ENCODE data around the gene OR7A17. TPM values are rescaled to one million over a fixed set of nuclear protein-coding genes. Genes with fewer than 3 reads are reported as not detected.

OR7A17 gene
- total and polyA plus RNA-seq, 3 experiments from 2014 or later, result not detected

- ChIA-PET CTCF (no interaction called here), POLR2A (no interaction called here)
- Histone ChIP-seq H3K27me3 (ENCODE audit: insufficient read depth, low read length, poor library complexity, severe bottlenecking) (no peaks in the 10 kb centered on the region), H3K36me3 (ENCODE audit: insufficient read depth, low read length) (no peaks in the 10 kb centered on the region), H3K4me3 (ENCODE audit: low read length) (no peak overlapping the region), H3K9me3 (ENCODE audit: low read length) (no peaks in the 10 kb centered on the region), H3K27ac (ENCODE audit: low read depth, low read length) (no peak overlapping the region), H3K4me1 (ENCODE audit: insufficient read depth, low read length) (no peaks in the 10 kb centered on the region)
- no peak overlapping the region for H3K27ac Mint-ChIP-seq
- H3K4me3 Mint-ChIP-seq, result no peak overlapping the region
- H3K27me3 Mint-ChIP-seq, result peaks cover 13 to 56% of the 10 kb centered on the region in 2 donors
- H3K9me3 Mint-ChIP-seq, result peaks cover 0 to 3% (median 2%) of the 10 kb centered on the region in 5 donors
- H3K36me3 Mint-ChIP-seq, result no peaks in the 10 kb centered on the region
- H3K4me1 Mint-ChIP-seq, result no peaks in the 10 kb centered on the region
- no peak for DNase-seq
These were observed 14.2 kb downstream of the OR7A17 start for GRCh38 chr19:14871619-14872230.

DNA sequence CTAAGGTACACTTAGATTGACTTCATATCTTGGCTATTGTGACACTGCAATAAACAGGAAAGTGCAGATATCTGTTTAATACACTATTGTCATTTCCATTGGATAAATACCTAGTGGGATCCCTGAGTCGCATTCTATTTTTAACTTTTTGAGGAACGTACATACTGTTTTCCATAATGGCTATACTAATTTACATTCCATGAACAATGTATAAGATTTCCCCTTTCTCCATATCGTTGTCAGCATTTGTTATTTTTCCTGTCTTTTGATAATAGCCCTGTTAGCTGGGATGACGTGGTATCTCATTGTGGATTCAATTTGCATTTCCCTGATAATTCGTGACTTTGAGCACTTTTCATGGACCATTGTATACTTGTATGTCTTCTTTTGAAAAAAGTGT, 17.4 kb downstream of the OR7A17 start:
- H3K36me3 Mint-ChIP-seq, result no peaks in the 10 kb centered on the region
- POLR2A ChIA-PET, result no interaction called here
- H3K9me3 Mint-ChIP-seq, result peaks cover 0 to 3% (median 2%) of the 10 kb centered on the region in 5 donors

GRCh38 chr19:14848822-14849221, 37.1 kb downstream of the OR7A17 start, which contains the start of gene OR7A10:
Gene OR7A10, minus strand, starts transcription at chr19:14848922. Its CDS starts 7,045 bp downstream, at chr19:14841877.
- Histone ChIP-seq H3K36me3 (ENCODE audit: insufficient read depth, low read length) (no peaks in the 10 kb centered on the region), H3K27me3 (ENCODE audit: insufficient read depth, low read length, poor library complexity, severe bottlenecking) (no peaks in the 10 kb centered on the region), H3K27ac (ENCODE audit: low read depth, low read length) (no peak within 1 kb of the TSS), H3K9me3 (ENCODE audit: low read length) (no peaks in the 10 kb centered on the region), H3K4me1 (ENCODE audit: insufficient read depth, low read length) (no peaks in the 10 kb centered on the region), H3K4me3 (ENCODE audit: low read length) (no peak within 1 kb of the TSS)
- Mint-ChIP-seq H3K27ac (peak within 1 kb of the TSS in 1 of 8 donors; percentile 55), H3K9me3 (peaks cover 0 to 3% (median 0%) of the 10 kb centered on the region in 5 donors), H3K4me3 (no peak within 1 kb of the TSS), H3K4me1 (no peaks in the 10 kb centered on the region), H3K36me3 (no peaks in the 10 kb centered on the region), H3K27me3 (peaks cover 4 to 36% of the 10 kb centered on the region in 2 donors)
- no peak for DNase-seq
- POLR2A ChIA-PET, result no interaction called here
- CTCF ChIA-PET, result no interaction called here

More for the DNA sequence above, 17.4 kb downstream of the OR7A17 start:
- Mint-ChIP-seq H3K4me3 (no peak overlapping the region), H3K27me3 (peaks cover 9 to 56% of the 10 kb centered on the region in 2 donors), H3K27ac (peak overlapping the region in 1 of 8 donors; percentile 74), H3K4me1 (no peaks in the 10 kb centered on the region)
- no peak overlapping the region for H3K27ac ChIP-seq (ENCODE audit: low read depth, low read length)
- no peaks in the 10 kb centered on the region for H3K27me3 ChIP-seq (ENCODE audit: insufficient read depth, low read length, poor library complexity, severe bottlenecking)
- no peak overlapping the region for H3K4me3 ChIP-seq (ENCODE audit: low read length)
- no peak for DNase-seq
- no peaks in the 10 kb centered on the region for H3K4me1 ChIP-seq (ENCODE audit: insufficient read depth, low read length)
- CTCF ChIA-PET, result no interaction called here
- H3K9me3 ChIP-seq (ENCODE audit: low read length), result no peaks in the 10 kb centered on the region
- no peaks in the 10 kb centered on the region for H3K36me3 ChIP-seq (ENCODE audit: insufficient read depth, low read length)

DNA sequence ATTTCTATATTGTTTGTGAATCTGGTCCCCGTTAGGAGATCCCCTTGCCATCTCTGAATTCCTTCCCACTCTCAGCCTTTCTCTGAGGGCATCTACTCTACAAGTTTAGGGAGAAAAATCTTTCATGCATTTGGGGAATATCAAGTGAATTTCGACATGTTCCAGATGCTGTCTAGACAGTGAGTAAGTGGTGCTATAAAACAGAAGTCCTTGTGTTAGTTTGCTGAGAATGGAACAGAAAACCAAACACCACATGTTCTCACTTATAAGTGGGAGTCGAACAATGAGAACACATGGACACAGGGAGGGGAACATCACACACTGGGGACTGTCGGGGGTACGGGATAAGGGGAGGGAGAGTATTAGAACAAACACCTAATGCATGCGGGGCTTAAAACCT, 42.4 kb downstream of the OR7A17 start:
- Mint-ChIP-seq H3K36me3 (no peaks in the 10 kb centered on the region), H3K4me1 (no peaks in the 10 kb centered on the region), H3K27ac (no peak overlapping the region), H3K9me3 (peaks cover 0 to 4% (median 0%) of the 10 kb centered on the region in 5 donors), H3K27me3 (peaks cover 21 to 40% of the 10 kb centered on the region in 2 donors), H3K4me3 (no peak overlapping the region)
- no peak overlapping the region for H3K27ac ChIP-seq (ENCODE audit: low read depth, low read length)
- H3K4me3 ChIP-seq (ENCODE audit: low read length), result no peak overlapping the region
- no peaks in the 10 kb centered on the region for H3K27me3 ChIP-seq (ENCODE audit: insufficient read depth, low read length, poor library complexity, severe bottlenecking)
- no peaks in the 10 kb centered on the region for H3K4me1 ChIP-seq (ENCODE audit: insufficient read depth, low read length)
- DNase-seq, result no peak
- CTCF ChIA-PET, result no interaction called here
- no peaks in the 10 kb centered on the region for H3K9me3 ChIP-seq (ENCODE audit: low read length)
- no peaks in the 10 kb centered on the region for H3K36me3 ChIP-seq (ENCODE audit: insufficient read depth, low read length)
- POLR2A ChIA-PET, result no interaction called here

DNA sequence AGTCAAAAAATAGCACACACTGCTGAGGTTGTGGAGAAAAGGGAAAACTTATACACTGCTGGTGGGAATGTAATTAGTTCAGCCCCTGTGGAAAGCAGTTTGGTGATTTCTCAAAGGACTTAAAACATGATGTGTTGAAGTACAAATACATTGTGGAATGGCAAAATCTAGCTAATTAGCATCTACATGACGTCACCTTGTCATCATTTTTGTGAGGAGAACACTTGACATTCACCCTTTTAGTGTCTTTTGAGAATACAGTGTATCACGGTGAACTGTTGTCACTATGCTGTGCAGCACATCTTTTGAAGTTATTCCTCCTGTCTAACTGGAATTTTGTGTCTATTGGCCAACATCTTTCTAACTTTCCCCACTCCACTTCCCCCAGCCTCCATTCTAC, 42.8 kb downstream of the OR7A17 start:
- H3K27me3 Mint-ChIP-seq, result peaks cover 22 to 40% of the 10 kb centered on the region in 2 donors
- CTCF ChIA-PET, result no interaction called here
- no peaks in the 10 kb centered on the region for H3K4me1 Mint-ChIP-seq

GRCh38 chr19:14840206-14840605, 45.7 kb downstream of the OR7A17 start:
- no peak overlapping the region for H3K4me3 ChIP-seq (ENCODE audit: low read length)
- H3K27ac ChIP-seq (ENCODE audit: low read depth, low read length), result no peak overlapping the region
- Mint-ChIP-seq H3K27ac (no peak overlapping the region), H3K4me1 (no peaks in the 10 kb centered on the region), H3K27me3 (peaks cover 31 to 32% of the 10 kb centered on the region in 2 donors), H3K4me3 (no peak overlapping the region), H3K9me3 (peaks cover 0 to 4% (median 0%) of the 10 kb centered on the region in 5 donors), H3K36me3 (no peaks in the 10 kb centered on the region)
- ChIA-PET CTCF (no interaction called here), POLR2A (no interaction called here)
- no peaks in the 10 kb centered on the region for H3K9me3 ChIP-seq (ENCODE audit: low read length)
- H3K27me3 ChIP-seq (ENCODE audit: insufficient read depth, low read length, poor library complexity, severe bottlenecking), result no peaks in the 10 kb centered on the region
- no peaks in the 10 kb centered on the region for H3K36me3 ChIP-seq (ENCODE audit: insufficient read depth, low read length)
- no peaks in the 10 kb centered on the region for H3K4me1 ChIP-seq (ENCODE audit: insufficient read depth, low read length)
- DNase-seq, result no peak

More for the DNA sequence above, 42.8 kb downstream of the OR7A17 start:
- H3K4me3 ChIP-seq (ENCODE audit: low read length), result no peak overlapping the region
- no peaks in the 10 kb centered on the region for H3K4me1 ChIP-seq (ENCODE audit: insufficient read depth, low read length)
- H3K36me3 ChIP-seq (ENCODE audit: insufficient read depth, low read length), result no peaks in the 10 kb centered on the region
- no peak for DNase-seq
- H3K9me3 ChIP-seq (ENCODE audit: low read length), result no peaks in the 10 kb centered on the region
- no peak overlapping the region for H3K27ac ChIP-seq (ENCODE audit: low read depth, low read length)
- no peak overlapping the region for H3K27ac Mint-ChIP-seq
- no peaks in the 10 kb centered on the region for H3K27me3 ChIP-seq (ENCODE audit: insufficient read depth, low read length, poor library complexity, severe bottlenecking)
- peaks cover 0 to 4% (median 0%) of the 10 kb centered on the region in 5 donors for H3K9me3 Mint-ChIP-seq
- no peaks in the 10 kb centered on the region for H3K36me3 Mint-ChIP-seq
- POLR2A ChIA-PET, result no interaction called here
- no peak overlapping the region for H3K4me3 Mint-ChIP-seq

DNA sequence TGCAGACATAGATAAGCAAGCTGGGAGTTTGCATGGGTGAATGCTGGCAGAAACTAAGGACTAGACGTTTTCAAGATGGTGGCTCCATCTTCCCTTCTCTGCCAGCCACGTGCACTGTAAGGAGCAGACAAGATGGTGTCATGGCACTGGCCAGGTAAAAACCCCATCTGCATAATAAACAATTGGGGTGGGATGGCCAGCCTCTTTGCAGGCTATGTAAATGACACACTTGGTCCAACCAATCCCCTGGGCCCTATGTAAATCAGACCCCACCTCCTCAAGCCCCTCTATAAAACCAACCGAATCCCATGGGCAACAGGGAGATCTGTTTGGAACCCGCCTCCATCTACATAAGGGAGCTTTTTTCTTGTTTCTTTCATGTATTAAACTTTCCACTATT, 48.5 kb downstream of the OR7A17 start:
- POLR2A ChIA-PET, result no interaction called here
- H3K27ac Mint-ChIP-seq, result no peak overlapping the region
- H3K27ac ChIP-seq (ENCODE audit: low read depth, low read length), result no peak overlapping the region
- H3K4me1 ChIP-seq (ENCODE audit: insufficient read depth, low read length), result no peaks in the 10 kb centered on the region
- no peak overlapping the region for H3K4me3 Mint-ChIP-seq
- no peak for DNase-seq
- no peaks in the 10 kb centered on the region for H3K9me3 ChIP-seq (ENCODE audit: low read length)
- H3K9me3 Mint-ChIP-seq, result no peaks in the 10 kb centered on the region
- H3K36me3 ChIP-seq (ENCODE audit: insufficient read depth, low read length), result no peaks in the 10 kb centered on the region
- H3K27me3 Mint-ChIP-seq, result peaks cover 19 to 24% of the 10 kb centered on the region in 2 donors
- no peaks in the 10 kb centered on the region for H3K27me3 ChIP-seq (ENCODE audit: insufficient read depth, low read length, poor library complexity, severe bottlenecking)
- no peak overlapping the region for H3K4me3 ChIP-seq (ENCODE audit: low read length)
- H3K4me1 Mint-ChIP-seq, result no peaks in the 10 kb centered on the region
- H3K36me3 Mint-ChIP-seq, result no peaks in the 10 kb centered on the region
- CTCF ChIA-PET, result no interaction called here

GRCh38 chr19:14835011-14835410, 50.9 kb downstream of the OR7A17 start, which contains the start of the genes OR7A5 and OR7C1:
Gene OR7A5, minus strand, starts transcription at chr19:14835185. Its CDS starts 6,944 bp downstream, at chr19:14828241.
Gene OR7C1, minus strand, starts transcription at chr19:14835185. Its CDS starts 35,049 bp downstream, at chr19:14800136.
- Histone ChIP-seq H3K4me1 (ENCODE audit: insufficient read depth, low read length) (no peaks in the 10 kb centered on the region), H3K4me3 (ENCODE audit: low read length) (no peak within 1 kb of the TSS), H3K27ac (ENCODE audit: low read depth, low read length) (no peak within 1 kb of the TSS), H3K27me3 (ENCODE audit: insufficient read depth, low read length, poor library complexity, severe bottlenecking) (no peaks in the 10 kb centered on the region), H3K36me3 (ENCODE audit: insufficient read depth, low read length) (no peaks in the 10 kb centered on the region), H3K9me3 (ENCODE audit: low read length) (no peaks in the 10 kb centered on the region)
- Mint-ChIP-seq H3K27me3 (peaks cover 15 to 19% of the 10 kb centered on the region in 2 donors), H3K36me3 (no peaks in the 10 kb centered on the region), H3K9me3 (no peaks in the 10 kb centered on the region), H3K4me1 (no peaks in the 10 kb centered on the region), H3K4me3 (peak within 1 kb of the TSS in 1 of 7 donors; percentile 70), H3K27ac (peak within 1 kb of the TSS in 1 of 8 donors; percentile 12)
- POLR2A ChIA-PET, result no interaction called here
- CTCF ChIA-PET, result no interaction called here
- DNase-seq, result no peak

Measured in CD8-positive, alpha-beta memory T cell (primary cell).